HG02973 (cell line): ENCODE results near the gene FAM184A.
"Not testable (repeated sequence)": the region's sequence is repeated elsewhere in the genome, so short reads cannot be mapped to it uniquely, and the experiment has no call there.

ENCODE experiments used
- ATAC-seq: cut with Tn5 transposase; IDR thresholded peaks from one replicate; pipeline ENCODE4 v1.9.1; 2021; ENCODE audit warnings: moderate library complexity; ENCODE audit not compliant: unreplicated experiment

Gene FAM184A

GRCh38 chr6:119102901-119103300 is 24.4 kb upstream of the FAM184A start:
- ATAC-seq, result no peak

GRCh38 chr6:119100115-119100514 is 21.7 kb upstream of the FAM184A start:
- ATAC-seq, result no peak

GRCh38 chr6:119097815-119098361 is 19.4 kb upstream of the FAM184A start:
- ATAC-seq, result not testable (repeated sequence)

- no peak for ATAC-seq
Measured at GRCh38 chr6:119096721-119097565, 18.5 kb upstream of the FAM184A start.

- ATAC-seq, result no peak
Measured at GRCh38 chr6:119090256-119090655, 11.8 kb upstream of the FAM184A start.

- no peak for ATAC-seq
Measured at GRCh38 chr6:119084784-119085183, 6.3 kb upstream of the FAM184A start.

GRCh38 chr6:119083007-119083406 is 4.5 kb upstream of the FAM184A start:
- no peak for ATAC-seq

- no peak for ATAC-seq
Measured at GRCh38 chr6:119079283-119079809, 882 bp upstream of the FAM184A start.

GRCh38 chr6:119077643-119078375 is 655 bp downstream of the FAM184A start:
- peak; percentile 36 for ATAC-seq

GRCh38 chr6:119077391-119077642 is 1.1 kb downstream of the FAM184A start:
- ATAC-seq, result no peak

GRCh38 chr6:119076576-119077390 is 1.7 kb downstream of the FAM184A start:
- no peak for ATAC-seq

GRCh38 chr6:119076173-119076572 is 2.3 kb downstream of the FAM184A start:
- ATAC-seq, result no peak

GRCh38 chr6:119075200-119075981 is 3.1 kb downstream of the FAM184A start:
- ATAC-seq, result no peak

GRCh38 chr6:119073307-119074051 is 5.0 kb downstream of the FAM184A start:
- no peak for ATAC-seq

- ATAC-seq, result no peak
Measured at GRCh38 chr6:119071576-119071975, 6.9 kb downstream of the FAM184A start.

- ATAC-seq, result no peak
Measured at GRCh38 chr6:119067091-119067490, 11.4 kb downstream of the FAM184A start.

- ATAC-seq, result no peak
Measured at GRCh38 chr6:119066517-119066916, 11.9 kb downstream of the FAM184A start.

GRCh38 chr6:119065955-119066354 is 12.5 kb downstream of the FAM184A start:
- no peak for ATAC-seq

GRCh38 chr6:119065382-119065781 is 13.1 kb downstream of the FAM184A start:
- ATAC-seq, result no peak

GRCh38 chr6:119063491-119063890 is 15.0 kb downstream of the FAM184A start:
- no peak for ATAC-seq
